Measurements from ENCODE around the gene LRMDA.
"Not testable (repeated sequence)": the region's sequence is repeated elsewhere in the genome, so short reads cannot be mapped to it uniquely, and the experiment has no call there.

The LRMDA gene

DNA sequence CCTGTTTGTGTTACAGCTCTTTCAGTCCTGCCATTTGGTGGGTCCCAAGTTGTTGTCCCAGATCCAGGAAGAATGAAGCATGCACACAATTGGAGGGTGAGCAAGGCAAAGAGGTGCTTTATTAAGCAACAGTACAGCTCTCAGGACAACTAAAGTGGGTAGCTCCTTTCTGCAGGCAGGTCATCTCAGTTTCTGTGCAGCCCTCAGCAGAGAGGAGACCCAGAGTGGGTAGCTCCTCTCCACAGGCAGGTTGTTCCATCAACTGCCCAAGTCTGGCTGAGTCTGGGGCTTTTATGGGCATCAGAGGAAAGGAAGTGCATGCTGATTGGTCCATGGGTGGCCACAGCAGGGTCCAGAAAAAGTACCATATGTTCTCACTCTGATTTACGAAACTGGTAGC, 624.5 kb downstream of the LRMDA start:
- no peak overlapping the region for H2AFZ ChIP-seq (ENCODE audit: low read depth, low read length)
- H2BK120ac ChIP-seq (ENCODE audit: low read depth, low read length) = no peak overlapping the region
- H3K4me2 ChIP-seq (ENCODE audit: low read length, poor library complexity, severe bottlenecking) = no peak overlapping the region
- H3K18ac ChIP-seq (ENCODE audit: low read depth in 1 of 2, low read length in 2 of 2) = no peak overlapping the region
- no peaks in the 10 kb centered on the region for H3K27me3 ChIP-seq (ENCODE audit: control insufficient read depth in 1 of 2, insufficient read depth in 1 of 2, low read length in 2 of 2)
- H3K9me3 ChIP-seq (ENCODE audit: control insufficient read depth, low read length) = peaks cover 22% of the 10 kb centered on the region
- no peak overlapping the region for H4K8ac ChIP-seq (ENCODE audit: low read length)
- no peak overlapping the region for H3K14ac ChIP-seq (ENCODE audit: low read length in 2 of 2)
- no peak overlapping the region for H3K4ac ChIP-seq (ENCODE audit: low read depth in 1 of 2, low read length in 2 of 2)
- WGBS = 87% methylated on average over 1 of the region's 1 CpG
- no peak overlapping the region for H3K4me3 ChIP-seq (ENCODE audit: insufficient read depth in 1 of 2, low read depth in 1 of 2, low read length in 2 of 2)
- H2AK5ac ChIP-seq (ENCODE audit: low read length, severe bottlenecking) = no peak overlapping the region
- no peak overlapping the region for H3K9ac ChIP-seq (ENCODE audit: low read length)
- H2BK12ac ChIP-seq (ENCODE audit: low read length in 2 of 2) = no peak overlapping the region
- H2BK5ac ChIP-seq (ENCODE audit: low read depth, low read length, poor library complexity, severe bottlenecking) = no peak overlapping the region
- no peak overlapping the region for H3K27ac ChIP-seq (ENCODE audit: low read length, poor library complexity, severe bottlenecking)
- DNase-seq = no peak
- no peaks in the 10 kb centered on the region for H3K4me1 ChIP-seq (ENCODE audit: control insufficient read depth, insufficient read depth, low read depth, low read length)
- H3K79me1 ChIP-seq (replicated peaks; ENCODE audit: low read length, poor library complexity, severe bottlenecking) = no peaks in the 10 kb centered on the region
- no peak overlapping the region for H2BK15ac ChIP-seq (ENCODE audit: low read depth, poor library complexity, severe bottlenecking)
- no peak overlapping the region for H3K23ac ChIP-seq (ENCODE audit: low read length in 2 of 2)
- H3K36me3 ChIP-seq (ENCODE audit: control insufficient read depth in 1 of 2, insufficient read depth in 2 of 2, low read depth in 1 of 2, low read length in 2 of 2) = no peaks in the 10 kb centered on the region
- no peak overlapping the region for H4K91ac ChIP-seq (ENCODE audit: low read length)

DNA sequence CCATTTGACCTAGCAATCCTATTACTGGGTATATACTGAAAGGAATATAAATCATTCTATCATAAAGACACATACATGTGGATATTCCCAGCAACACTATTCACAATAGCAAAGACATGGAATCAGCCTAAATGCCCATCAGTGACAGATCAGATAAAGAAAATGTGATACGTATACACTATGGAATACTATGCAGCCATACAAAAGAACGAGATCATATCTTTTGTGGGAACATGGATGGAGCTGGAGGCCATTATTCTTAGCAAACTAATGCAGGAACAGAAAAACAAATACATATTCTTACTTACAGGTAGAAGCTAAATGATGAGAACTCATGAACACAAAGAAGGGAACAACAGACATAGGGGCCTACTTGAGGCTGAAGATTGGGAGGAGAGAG, 629.6 kb downstream of the LRMDA start:
- H4K91ac ChIP-seq (ENCODE audit: low read length); H2BK15ac ChIP-seq (ENCODE audit: low read depth, poor library complexity, severe bottlenecking); H3K27me3 ChIP-seq (ENCODE audit: control insufficient read depth in 1 of 2, insufficient read depth in 1 of 2, low read length in 2 of 2); H2BK5ac ChIP-seq (ENCODE audit: low read depth, low read length, poor library complexity, severe bottlenecking); H3K36me3 ChIP-seq (ENCODE audit: control insufficient read depth in 1 of 2, insufficient read depth in 2 of 2, low read depth in 1 of 2, low read length in 2 of 2); H2AK5ac ChIP-seq (ENCODE audit: low read length, severe bottlenecking); H3K9ac ChIP-seq (ENCODE audit: low read length); DNase-seq; H3K23ac ChIP-seq (ENCODE audit: low read length in 2 of 2); H2BK12ac ChIP-seq (ENCODE audit: low read length in 2 of 2); H3K4me1 ChIP-seq (ENCODE audit: control insufficient read depth, insufficient read depth, low read depth, low read length); H3K18ac ChIP-seq (ENCODE audit: low read depth in 1 of 2, low read length in 2 of 2); H4K8ac ChIP-seq (ENCODE audit: low read length); H3K14ac ChIP-seq (ENCODE audit: low read length in 2 of 2); H3K27ac ChIP-seq (ENCODE audit: low read length, poor library complexity, severe bottlenecking); H2AFZ ChIP-seq (ENCODE audit: low read depth, low read length); H3K4me2 ChIP-seq (ENCODE audit: low read length, poor library complexity, severe bottlenecking); H3K79me1 ChIP-seq (replicated peaks; ENCODE audit: low read length, poor library complexity, severe bottlenecking); H2BK120ac ChIP-seq (ENCODE audit: low read depth, low read length); H3K4ac ChIP-seq (ENCODE audit: low read depth in 1 of 2, low read length in 2 of 2); H3K4me3 ChIP-seq (ENCODE audit: insufficient read depth in 1 of 2, low read depth in 1 of 2, low read length in 2 of 2): not testable (repeated sequence)
- peaks cover 14% of the 10 kb centered on the region for H3K9me3 ChIP-seq (ENCODE audit: control insufficient read depth, low read length)
- WGBS = 100% methylated on average over 1 of the region's 2 CpGs

DNA sequence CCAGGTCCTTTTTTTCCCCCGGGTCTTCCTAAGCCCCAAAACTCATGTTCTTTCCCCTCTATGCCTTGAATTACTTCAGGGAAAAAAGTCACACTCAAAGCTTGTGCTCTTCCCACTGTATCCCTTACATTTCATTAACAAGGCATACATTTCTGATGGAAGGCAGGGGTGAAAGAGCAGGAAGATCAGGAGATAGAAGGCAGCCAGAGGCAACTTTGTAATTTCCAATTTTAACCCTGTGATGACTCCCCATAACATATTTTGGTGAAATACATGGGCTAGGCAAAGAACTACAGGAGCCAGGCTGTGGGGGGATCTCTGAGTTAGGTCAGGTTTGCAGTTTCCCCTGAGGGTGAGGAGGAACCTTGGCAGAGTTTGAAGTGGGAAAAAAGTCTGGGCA, 635.0 kb downstream of the LRMDA start:
- H2AFZ ChIP-seq (ENCODE audit: low read depth, low read length) = peak overlapping the region; percentile 48
- no peak overlapping the region for H3K4ac ChIP-seq (ENCODE audit: low read depth in 1 of 2, low read length in 2 of 2)
- H3K14ac ChIP-seq (ENCODE audit: low read length in 2 of 2) = no peak overlapping the region
- H3K23ac ChIP-seq (ENCODE audit: low read length in 2 of 2) = no peak overlapping the region
- no peak for DNase-seq
- H3K9me3 ChIP-seq (ENCODE audit: control insufficient read depth, low read length) = peaks cover 6% of the 10 kb centered on the region
- no peak overlapping the region for H2BK15ac ChIP-seq (ENCODE audit: low read depth, poor library complexity, severe bottlenecking)
- H4K91ac ChIP-seq (ENCODE audit: low read length) = no peak overlapping the region
- no peaks in the 10 kb centered on the region for H3K79me1 ChIP-seq (replicated peaks; ENCODE audit: low read length, poor library complexity, severe bottlenecking)
- H3K18ac ChIP-seq (ENCODE audit: low read depth in 1 of 2, low read length in 2 of 2) = no peak overlapping the region
- H3K27ac ChIP-seq (ENCODE audit: low read length, poor library complexity, severe bottlenecking) = no peak overlapping the region
- no peaks in the 10 kb centered on the region for H3K27me3 ChIP-seq (ENCODE audit: control insufficient read depth in 1 of 2, insufficient read depth in 1 of 2, low read length in 2 of 2)
- no peaks in the 10 kb centered on the region for H3K36me3 ChIP-seq (ENCODE audit: control insufficient read depth in 1 of 2, insufficient read depth in 2 of 2, low read depth in 1 of 2, low read length in 2 of 2)
- H2BK12ac ChIP-seq (ENCODE audit: low read length in 2 of 2) = no peak overlapping the region
- H3K4me1 ChIP-seq (ENCODE audit: control insufficient read depth, insufficient read depth, low read depth, low read length) = no peaks in the 10 kb centered on the region
- no peak overlapping the region for H3K4me3 ChIP-seq (ENCODE audit: insufficient read depth in 1 of 2, low read depth in 1 of 2, low read length in 2 of 2)
- no peak overlapping the region for H4K8ac ChIP-seq (ENCODE audit: low read length)
- no peak overlapping the region for H3K9ac ChIP-seq (ENCODE audit: low read length)
- H2AK5ac ChIP-seq (ENCODE audit: low read length, severe bottlenecking) = no peak overlapping the region
- H2BK120ac ChIP-seq (ENCODE audit: low read depth, low read length) = no peak overlapping the region
- H2BK5ac ChIP-seq (ENCODE audit: low read depth, low read length, poor library complexity, severe bottlenecking) = no peak overlapping the region
- H3K4me2 ChIP-seq (ENCODE audit: low read length, poor library complexity, severe bottlenecking) = no peak overlapping the region
- WGBS = 73% methylated on average over 1 of the region's 1 CpG

DNA sequence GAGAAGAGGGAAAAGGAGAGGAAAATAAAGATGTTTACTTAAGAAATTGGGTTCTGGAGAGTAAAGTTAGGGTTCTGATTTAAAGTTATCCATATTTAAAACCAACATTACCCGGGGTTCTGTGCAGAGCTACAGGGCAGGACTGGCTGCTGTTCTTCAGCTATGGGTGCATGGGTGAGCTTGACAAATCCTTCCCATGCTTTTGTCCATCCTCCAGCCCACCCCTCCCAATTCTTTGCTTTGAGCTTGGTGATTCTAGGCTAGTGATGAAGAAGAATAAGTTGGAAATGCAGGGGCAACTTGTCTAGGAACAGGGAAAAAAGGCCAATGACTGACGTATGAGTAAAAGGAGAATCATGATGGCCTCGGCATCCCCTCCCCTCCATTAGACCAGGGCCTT, 636.0 kb downstream of the LRMDA start:
- Histone ChIP-seq H3K79me1 (replicated peaks; ENCODE audit: low read length, poor library complexity, severe bottlenecking) (no peaks in the 10 kb centered on the region), H3K4ac (ENCODE audit: low read depth in 1 of 2, low read length in 2 of 2) (no peak overlapping the region), H3K9ac (ENCODE audit: low read length) (no peak overlapping the region), H4K91ac (ENCODE audit: low read length) (no peak overlapping the region), H3K9me3 (ENCODE audit: control insufficient read depth, low read length) (peaks cover 6% of the 10 kb centered on the region), H3K14ac (ENCODE audit: low read length in 2 of 2) (no peak overlapping the region), H3K4me1 (ENCODE audit: control insufficient read depth, insufficient read depth, low read depth, low read length) (no peaks in the 10 kb centered on the region), H3K36me3 (ENCODE audit: control insufficient read depth in 1 of 2, insufficient read depth in 2 of 2, low read depth in 1 of 2, low read length in 2 of 2) (no peaks in the 10 kb centered on the region), H3K23ac (ENCODE audit: low read length in 2 of 2) (no peak overlapping the region), H3K4me2 (ENCODE audit: low read length, poor library complexity, severe bottlenecking) (no peak overlapping the region), H2BK12ac (ENCODE audit: low read length in 2 of 2) (no peak overlapping the region), H2AFZ (ENCODE audit: low read depth, low read length) (no peak overlapping the region), H3K4me3 (ENCODE audit: insufficient read depth in 1 of 2, low read depth in 1 of 2, low read length in 2 of 2) (no peak overlapping the region), H2BK15ac (ENCODE audit: low read depth, poor library complexity, severe bottlenecking) (no peak overlapping the region), H2BK120ac (ENCODE audit: low read depth, low read length) (no peak overlapping the region), H4K8ac (ENCODE audit: low read length) (no peak overlapping the region), H3K18ac (ENCODE audit: low read depth in 1 of 2, low read length in 2 of 2) (no peak overlapping the region), H2AK5ac (ENCODE audit: low read length, severe bottlenecking) (no peak overlapping the region), H3K27me3 (ENCODE audit: control insufficient read depth in 1 of 2, insufficient read depth in 1 of 2, low read length in 2 of 2) (no peaks in the 10 kb centered on the region), H3K27ac (ENCODE audit: low read length, poor library complexity, severe bottlenecking) (no peak overlapping the region), H2BK5ac (ENCODE audit: low read depth, low read length, poor library complexity, severe bottlenecking) (no peak overlapping the region)
- 90% methylated on average over 3 of the region's 3 CpGs for WGBS
- no peak for DNase-seq

Measured in mesenchymal stem cell (in vitro differentiated cells and primary cell).